Measurements from ENCODE around the gene NINJ2. TPM values are rescaled to one million over a fixed set of nuclear protein-coding genes. Genes with fewer than 3 reads are reported as not detected.
"Not testable (repeated sequence)": the region's sequence is repeated elsewhere in the genome, so short reads cannot be mapped to it uniquely, and the experiment has no call there.

NINJ2 gene
- 10 to 100 TPM; 13.1 to 13.5 TPM for total RNA-seq

GRCh38 chr12:663293-663871 lies at the start of gene NINJ2:
NINJ2 (minus strand) TSS chr12:663445; CDS start chr12:663360, 85 bp downstream.
- Mint-ChIP-seq H3K9me3 (no peaks in the 10 kb centered on the region), H3K27me3 (no peaks in the 10 kb centered on the region), H3K4me3 (peak within 1 kb of the TSS; percentile 69), H3K4me1 (peaks cover 52% of the 10 kb centered on the region), H3K27ac (peak within 1 kb of the TSS; percentile 71), H3K36me3 (ENCODE audit: low read depth) (no peaks in the 10 kb centered on the region)
- POLR2A ChIA-PET: interaction anchor here (1.2 to 3.2 kb wide), 3 partner anchors 10 to 89 kb away, joined by 6 to 22 read pairs (median 8); partner anchors contain the start of gene WNK1
- DNase-seq: no peak
- CTCF ChIA-PET: interaction anchor here (1.4 to 2.5 kb wide), 3 partner anchors 10 to 91 kb away, joined by 3 to 14 read pairs (median 6); no protein-coding TSS in a partner anchor

GRCh38 chr12:712172-712863 lies 49.1 kb upstream of the NINJ2 start:
- H3K27ac Mint-ChIP-seq: no peak overlapping the region
- no peak overlapping the region for H3K4me3 Mint-ChIP-seq
- H3K9me3 Mint-ChIP-seq: peaks cover 2% of the 10 kb centered on the region
- ChIA-PET CTCF (interaction anchor here (0.6 kb wide), 1 partner anchor 52 kb away, joined by 7 read pairs; no protein-coding TSS in a partner anchor), POLR2A (interaction anchor here (1.9 to 2.0 kb wide), 2 partner anchors 10 to 39 kb away, joined by 4 to 8 read pairs; no protein-coding TSS in a partner anchor)
- peaks cover 15% of the 10 kb centered on the region for H3K4me1 Mint-ChIP-seq
- no peaks in the 10 kb centered on the region for H3K36me3 Mint-ChIP-seq (ENCODE audit: low read depth)
- no peak for DNase-seq
- H3K27me3 Mint-ChIP-seq: peaks cover 1% of the 10 kb centered on the region

- Mint-ChIP-seq H3K36me3 (ENCODE audit: low read depth) (no peaks in the 10 kb centered on the region), H3K9me3 (peaks cover 2% of the 10 kb centered on the region)
- no peak for DNase-seq
Measured at GRCh38 chr12:709455-710020, 46.3 kb upstream of the NINJ2 start.

GRCh38 chr12:708084-708483 lies 44.8 kb upstream of the NINJ2 start:
- DNase-seq; H3K36me3 Mint-ChIP-seq (ENCODE audit: low read depth); H3K27me3 Mint-ChIP-seq; POLR2A ChIA-PET; H3K9me3 Mint-ChIP-seq; CTCF ChIA-PET; H3K27ac Mint-ChIP-seq; H3K4me3 Mint-ChIP-seq: not testable (repeated sequence)
- H3K4me1 Mint-ChIP-seq: peaks cover 20% of the 10 kb centered on the region

More at GRCh38 chr12:709455-710020, 46.3 kb upstream of the NINJ2 start:
- no peak overlapping the region for H3K27ac Mint-ChIP-seq
- ChIA-PET POLR2A (interaction anchor here (1.0 kb wide), 1 partner anchor 24 kb away, joined by 3 read pairs; no protein-coding TSS in a partner anchor), CTCF (interaction anchor here (1.3 kb wide), 1 partner anchor 41 kb away, joined by 3 read pairs; no protein-coding TSS in a partner anchor)
- H3K4me1 Mint-ChIP-seq: peaks cover 15% of the 10 kb centered on the region
- H3K27me3 Mint-ChIP-seq: no peaks in the 10 kb centered on the region
- no peak overlapping the region for H3K4me3 Mint-ChIP-seq

GRCh38 chr12:704516-705242 lies 41.4 kb upstream of the NINJ2 start:
- DNase-seq: no peak
- ChIA-PET CTCF (interaction anchor here (0.7 to 1.0 kb wide), 2 partner anchors 45 to 46 kb away, joined by 3 read pairs; no protein-coding TSS in a partner anchor), POLR2A (no interaction called here)
- no peak overlapping the region for H3K4me3 Mint-ChIP-seq
- H3K27ac Mint-ChIP-seq: no peak overlapping the region
- H3K4me1 Mint-ChIP-seq: peaks cover 12% of the 10 kb centered on the region
- H3K36me3 Mint-ChIP-seq (ENCODE audit: low read depth): no peaks in the 10 kb centered on the region
- peaks cover 6% of the 10 kb centered on the region for H3K9me3 Mint-ChIP-seq
- H3K27me3 Mint-ChIP-seq: no peaks in the 10 kb centered on the region

- Mint-ChIP-seq H3K27ac (no peak overlapping the region), H3K27me3 (no peaks in the 10 kb centered on the region), H3K4me1 (peaks cover 22% of the 10 kb centered on the region), H3K36me3 (ENCODE audit: low read depth) (peaks cover 11% of the 10 kb centered on the region), H3K9me3 (peaks cover 19% of the 10 kb centered on the region), H3K4me3 (no peak overlapping the region)
- ChIA-PET POLR2A (no interaction called here), CTCF (no interaction called here)
- DNase-seq: no peak
Measured at GRCh38 chr12:701896-702539, 38.8 kb upstream of the NINJ2 start.

GRCh38 chr12:700016-700415 lies 36.8 kb upstream of the NINJ2 start:
- peaks cover 26% of the 10 kb centered on the region for H3K4me1 Mint-ChIP-seq
- H3K27me3 Mint-ChIP-seq: no peaks in the 10 kb centered on the region
- H3K9me3 Mint-ChIP-seq: peaks cover 23% of the 10 kb centered on the region
- ChIA-PET POLR2A (no interaction called here), CTCF (interaction anchor here (0.6 to 1.7 kb wide), 4 partner anchors 15 to 145 kb away, joined by 3 to 4 read pairs (median 3); no protein-coding TSS in a partner anchor)
- peaks cover 23% of the 10 kb centered on the region for H3K36me3 Mint-ChIP-seq (ENCODE audit: low read depth)
- no peak overlapping the region for H3K4me3 Mint-ChIP-seq
- no peak overlapping the region for H3K27ac Mint-ChIP-seq
- no peak for DNase-seq

- DNase-seq, H3K27ac Mint-ChIP-seq, H3K4me3 Mint-ChIP-seq, POLR2A ChIA-PET, CTCF ChIA-PET, H3K27me3 Mint-ChIP-seq: not testable (repeated sequence)
- Mint-ChIP-seq H3K36me3 (ENCODE audit: low read depth) (peaks cover 25% of the 10 kb centered on the region), H3K4me1 (peaks cover 14% of the 10 kb centered on the region), H3K9me3 (peaks cover 25% of the 10 kb centered on the region)
Measured at GRCh38 chr12:698222-698621, 35.0 kb upstream of the NINJ2 start.

- Mint-ChIP-seq H3K9me3 (peaks cover 25% of the 10 kb centered on the region), H3K36me3 (ENCODE audit: low read depth) (peaks cover 25% of the 10 kb centered on the region), H3K4me3 (no peak overlapping the region), H3K27me3 (no peaks in the 10 kb centered on the region), H3K27ac (no peak overlapping the region), H3K4me1 (peaks cover 14% of the 10 kb centered on the region)
- no peak for DNase-seq
- ChIA-PET POLR2A (interaction anchor here (1.2 kb wide), 1 partner anchor 12 kb away, joined by 4 read pairs; no protein-coding TSS in a partner anchor), CTCF (interaction anchor here (1.1 kb wide), 1 partner anchor 54 kb away, joined by 4 read pairs; no protein-coding TSS in a partner anchor)
Measured at GRCh38 chr12:697481-697880, 34.2 kb upstream of the NINJ2 start.

- no peaks in the 10 kb centered on the region for H3K27me3 Mint-ChIP-seq
- H3K36me3 Mint-ChIP-seq (ENCODE audit: low read depth): peaks cover 25% of the 10 kb centered on the region
- ChIA-PET CTCF (interaction anchor here (0.5 to 1.2 kb wide), 4 partner anchors 34 to 136 kb away, joined by 3 to 6 read pairs (median 4); no protein-coding TSS in a partner anchor), POLR2A (interaction anchor here (0.6 kb wide), 2 partner anchors 49 to 105 kb away, joined by 3 to 4 read pairs; no protein-coding TSS in a partner anchor)
- no peak for DNase-seq
- peaks cover 14% of the 10 kb centered on the region for H3K4me1 Mint-ChIP-seq
- H3K4me3 Mint-ChIP-seq: no peak overlapping the region
- H3K9me3 Mint-ChIP-seq: peaks cover 21% of the 10 kb centered on the region
- H3K27ac Mint-ChIP-seq: no peak overlapping the region
Measured at GRCh38 chr12:694734-695503, 31.7 kb upstream of the NINJ2 start.

GRCh38 chr12:693934-694533 lies 30.8 kb upstream of the NINJ2 start:
- ChIA-PET POLR2A (no interaction called here), CTCF (interaction anchor here (1.2 kb wide), 1 partner anchor 35 kb away, joined by 3 read pairs; no protein-coding TSS in a partner anchor)
- no peaks in the 10 kb centered on the region for H3K27me3 Mint-ChIP-seq
- H3K36me3 Mint-ChIP-seq (ENCODE audit: low read depth): peaks cover 25% of the 10 kb centered on the region
- no peak for DNase-seq
- H3K9me3 Mint-ChIP-seq: peaks cover 21% of the 10 kb centered on the region
- H3K4me3 Mint-ChIP-seq: no peak overlapping the region
- H3K27ac Mint-ChIP-seq: no peak overlapping the region
- peaks cover 14% of the 10 kb centered on the region for H3K4me1 Mint-ChIP-seq

Data from activated CD4-positive, alpha-beta memory T cell treated with anti-CD3 and anti-CD28 coated beads, Interleukin-2, amount 10 ng/mL, durations not matched to agents 7 days and 5 days (primary cell).